H1 (cell line): ENCODE results near the gene INPP4A. TPM values are rescaled to one million over a fixed set of nuclear protein-coding genes. Genes with fewer than 3 reads are reported as not detected.

ENCODE experiments used
- CTCF ChIA-PET: fragments of 300-600 bp; sonication (Branson Sonifier 250); formaldehyde crosslinking; loops from one replicate; lab custom pipeline; 2021; ENCODE audit not compliant: partially characterized antibody; lab: Charles Lee
- POLR2A ChIA-PET: fragments of 300-600 bp; sonication (Branson Sonifier 250); formaldehyde crosslinking; loops from one replicate; lab custom pipeline; 2021; ENCODE audit warnings: inconsistent platforms; ENCODE audit not compliant: partially characterized antibody; lab: Charles Lee
- DNase-seq, 2 experiments: peaks; one replicate each; pipeline versions ENCODE4 v3.0.0 to v3.0.0-alpha.2; 2010 to 2022; ENCODE audit warnings: low spot score in 2 of 2, low read depth in 1 of 2, mixed read lengths in 1 of 2
- FAIRE-seq: peaks from 2 replicates; lab custom pipeline; 2011; peaks lifted over from hg19 to GRCh38; lab: Jason Lieb, UNC
- H2AFZ ChIP-seq: 2 replicates; pipeline ENCODE4 v1.8.1; 2012; ENCODE audit warnings: low read length, inconsistent platforms
- H2AK5ac ChIP-seq: 2 replicates; pipeline ENCODE4 v1.6.1; 2013; ENCODE audit warnings: low read depth, low read length
- H2BK120ac ChIP-seq: replicated peaks from 2 replicates; pipeline ENCODE3; 2013; ENCODE audit warnings: low read depth, low read length, inconsistent platforms
- H2BK12ac ChIP-seq: 2 replicates; pipeline ENCODE4 v1.6.1; 2013; ENCODE audit warnings: low read depth, low read length
- H2BK15ac ChIP-seq: 2 replicates; pipeline ENCODE4 v1.6.1; 2013; ENCODE audit warnings: low read length
- H2BK20ac ChIP-seq: 2 replicates; pipeline ENCODE4 v1.6.1; 2013; ENCODE audit warnings: low read length
- H2BK5ac ChIP-seq: 2 replicates; pipeline ENCODE4 v1.6.1; 2013; ENCODE audit warnings: low read depth, low read length
- H3K14ac ChIP-seq: 2 replicates; pipeline ENCODE4 v1.6.1; 2013; ENCODE audit warnings: inconsistent platforms; ENCODE audit not compliant: insufficient read length
- H3K18ac ChIP-seq: 2 replicates; pipeline ENCODE4 v1.6.1; 2013; ENCODE audit warnings: low read length; ENCODE audit errors: extremely low read depth
- H3K23ac ChIP-seq: 2 replicates; pipeline ENCODE4 v1.6.1; 2013; ENCODE audit warnings: inconsistent platforms; ENCODE audit not compliant: insufficient read length
- H3K23me2 ChIP-seq: 2 replicates; pipeline ENCODE4 v1.6.1; 2013; ENCODE audit warnings: low read depth, low read length
- H3K27ac ChIP-seq: 2 replicates; pipeline ENCODE4 v1.6.1; 2011; ENCODE audit warnings: low read depth, low read length, inconsistent platforms
- H3K27me3 ChIP-seq, 4 experiments: replicated peaks in 1 of 4; 1 replicate in 1 of 4; 2 replicates in 3 of 4; pipeline versions ENCODE4 v1.6.1 to v1.8.1; 2011 to 2013; ENCODE audit warnings: low read length in 3 of 4, mild to moderate bottlenecking in 3 of 4, inconsistent platforms in 2 of 4, mixed read lengths in 2 of 4, moderate library complexity in 1 of 4; ENCODE audit not compliant: control insufficient read depth in 3 of 4, insufficient read depth in 3 of 4; ENCODE audit errors: extremely low read depth in 1 of 4
- H3K36me3 ChIP-seq, 4 experiments: 2 replicates each; pipeline versions ENCODE4 v1.6.1 to v1.8.1; 2011 to 2013; ENCODE audit warnings: mild to moderate bottlenecking in 4 of 4, low read length in 3 of 4, moderate library complexity in 2 of 4, control low read depth in 1 of 4, inconsistent platforms in 1 of 4; ENCODE audit not compliant: insufficient read depth in 4 of 4, control insufficient read depth in 2 of 4
- H3K4ac ChIP-seq: replicated peaks from 2 replicates; pipeline ENCODE3; 2013; ENCODE audit warnings: low read length, low read depth, mixed read lengths, inconsistent platforms; ENCODE audit not compliant: insufficient read length
- H3K4me1 ChIP-seq, 4 experiments: replicated peaks in 1 of 4; 1 replicate in 1 of 4; 2 replicates in 3 of 4; pipeline versions ENCODE4 v1.6.1 to v1.8.1; 2011 to 2013; ENCODE audit warnings: low read length in 3 of 4, inconsistent platforms in 2 of 4, mixed read lengths in 1 of 4; ENCODE audit not compliant: insufficient read depth in 4 of 4, control insufficient read depth in 3 of 4
- H3K4me2 ChIP-seq, 2 experiments: 2 replicates each; pipeline versions ENCODE4 v1.6.1 to v1.8.1; 2011 to 2013; ENCODE audit warnings: low read depth in 2 of 2, low read length in 2 of 2, control low read depth in 1 of 2, inconsistent platforms in 1 of 2, mild to moderate bottlenecking in 1 of 2; ENCODE audit not compliant: insufficient read depth in 1 of 2
- H3K4me3 ChIP-seq, 4 experiments: fragments of 200-600, 300-600 bp in 1 of 4; sonication (generic), shearing (Covaris generic), sonication (Bioruptor Twin) in 1 of 4; 2 replicates each; pipeline versions ENCODE4 v1.5.1 to v1.8.1; 2011 to 2016; ENCODE audit warnings: low read length in 4 of 4, low read depth in 3 of 4, control low read depth in 2 of 4, inconsistent platforms in 2 of 4, mild to moderate bottlenecking in 2 of 4, mixed read lengths in 1 of 4, moderate library complexity in 1 of 4; ENCODE audit not compliant: insufficient read depth in 2 of 4; ENCODE audit errors: extremely low read depth in 1 of 4
- H3K56ac ChIP-seq: replicated peaks from 2 replicates; pipeline ENCODE3; 2013; ENCODE audit warnings: low read depth, mild to moderate bottlenecking, mixed read lengths, low read length, inconsistent platforms; ENCODE audit not compliant: insufficient read length
- H3K79me1 ChIP-seq: 2 replicates; pipeline ENCODE4 v1.6.1; 2013; ENCODE audit warnings: low read depth, low read length, control low read depth
- H3K79me2 ChIP-seq, 2 experiments: 2 replicates each; pipeline versions ENCODE4 v1.6.1 to v1.8.1; 2012 to 2013; ENCODE audit warnings: low read length in 2 of 2, mild to moderate bottlenecking in 2 of 2, inconsistent platforms in 1 of 2; ENCODE audit not compliant: insufficient read depth in 2 of 2, control insufficient read depth in 1 of 2
- H3K9ac ChIP-seq, 4 experiments: replicated peaks in 1 of 4; 1 replicate in 1 of 4; 2 replicates in 3 of 4; pipeline versions ENCODE4 v1.6.1 to v1.8.1; 2011 to 2013; ENCODE audit warnings: low read depth in 3 of 4, low read length in 3 of 4, control low read depth in 2 of 4, mild to moderate bottlenecking in 2 of 4, moderate library complexity in 2 of 4, inconsistent platforms in 1 of 4; ENCODE audit errors: extremely low read depth in 1 of 4
- H3K9me3 ChIP-seq, 2 experiments: 2 replicates each; pipeline versions ENCODE4 v1.6.1 to v1.8.1; 2012 to 2013; ENCODE audit warnings: mild to moderate bottlenecking in 2 of 2, moderate library complexity in 2 of 2, control low read depth in 1 of 2, inconsistent platforms in 1 of 2, low read depth in 1 of 2, low read length in 1 of 2, mixed read lengths in 1 of 2; ENCODE audit not compliant: insufficient read depth in 2 of 2
- H4K20me1 ChIP-seq, 2 experiments: replicated peaks in 1 of 2; 2 replicates each; pipeline versions ENCODE3 to v1.8.1; 2011 to 2013; ENCODE audit warnings: inconsistent platforms in 2 of 2, low read length in 2 of 2, mild to moderate bottlenecking in 1 of 2; ENCODE audit not compliant: insufficient read depth in 2 of 2, control insufficient read depth in 1 of 2
- H4K5ac ChIP-seq: 2 replicates; pipeline ENCODE4 v1.6.1; 2013; ENCODE audit warnings: low read length, low read depth, mixed read lengths, inconsistent platforms; ENCODE audit not compliant: insufficient read length
- H4K8ac ChIP-seq: 2 replicates; pipeline ENCODE4 v1.8.0; 2013; ENCODE audit warnings: mild to moderate bottlenecking, moderate library complexity, low read length, inconsistent platforms; ENCODE audit not compliant: insufficient read depth; ENCODE audit errors: extremely low read depth
- H4K91ac ChIP-seq: replicated peaks from 2 replicates; pipeline ENCODE3; 2013; ENCODE audit warnings: low read length, mixed read lengths, inconsistent platforms; ENCODE audit not compliant: insufficient read length
- BACH1 ChIP-seq: IDR thresholded peaks from 2 replicates; pipeline ENCODE4 v1.6.1; 2012; ENCODE audit warnings: low read length, improper control_type of control experiment
- CBX8 ChIP-seq: fragments of 300-800, 300-1000 bp; sonication (generic); IDR thresholded peaks from 2 replicates; pipeline ENCODE4 v1.7.1; 2016; ENCODE audit warnings: low read depth, low read length, borderline replicate concordance
- E2F6 ChIP-seq: IDR thresholded peaks from 2 replicates; pipeline ENCODE4 v1.6.1; 2012; ENCODE audit warnings: inconsistent platforms
- EGR1 ChIP-seq: IDR thresholded peaks from 2 replicates; pipeline ENCODE4 v1.6.1; 2011; ENCODE audit warnings: low read depth, low read length, borderline replicate concordance
- GABPA ChIP-seq: IDR thresholded peaks from 2 replicates; pipeline ENCODE4 v1.6.1; 2011; ENCODE audit warnings: mild to moderate bottlenecking, low read length, moderate library complexity, borderline replicate concordance; ENCODE audit not compliant: insufficient read depth
- KDM4A ChIP-seq: IDR thresholded peaks from one replicate; pipeline ENCODE4 v1.7.1; 2012; ENCODE audit warnings: low read depth, mild to moderate bottlenecking, moderate library complexity, low read length, inconsistent platforms; ENCODE audit not compliant: severe bottlenecking
- NANOG ChIP-seq: IDR thresholded peaks from 2 replicates; pipeline ENCODE4 v1.6.1; 2011; ENCODE audit warnings: low read length, low read depth, mild to moderate bottlenecking, inconsistent platforms; ENCODE audit not compliant: insufficient read depth, poor library complexity, severe bottlenecking
- POLR2A ChIP-seq, 2 experiments: IDR thresholded peaks; 1 replicate in 1 of 2; 2 replicates in 1 of 2; pipeline ENCODE4 v1.6.1; 2011; ENCODE audit warnings: low read depth in 2 of 2, low read length in 2 of 2, mild to moderate bottlenecking in 2 of 2; ENCODE audit errors: control extremely low read depth in 1 of 2
- SAP30 ChIP-seq: fragments of 300-600 bp; sonication (generic); IDR thresholded peaks from 2 replicates; pipeline ENCODE4 v1.7.1; 2012; ENCODE audit warnings: low read length, moderate library complexity, mild to moderate bottlenecking, inconsistent platforms; ENCODE audit not compliant: insufficient read depth, insufficient replicate concordance
- SIRT6 ChIP-seq: IDR thresholded peaks from one replicate; pipeline ENCODE4 v1.7.1; 2012; ENCODE audit warnings: low read length, inconsistent platforms
- SP4 ChIP-seq: IDR thresholded peaks from 2 replicates; pipeline ENCODE4 v1.6.1; 2012; ENCODE audit warnings: low read length, inconsistent platforms
- SRF ChIP-seq: IDR thresholded peaks from 2 replicates; pipeline ENCODE4 v1.6.1; 2011; ENCODE audit warnings: mild to moderate bottlenecking, low read depth, low read length, moderate library complexity
- TAF7 ChIP-seq: optimal IDR thresholded peaks from 2 replicates; pipeline ENCODE3; 2011; ENCODE audit warnings: low read depth, mild to moderate bottlenecking, inconsistent platforms, low read length, moderate library complexity, borderline replicate concordance
- TBP ChIP-seq: IDR thresholded peaks from 2 replicates; pipeline ENCODE4 v1.6.1; 2011; ENCODE audit warnings: low read depth, low read length, improper control_type of control experiment
- TCF12 ChIP-seq: IDR thresholded peaks from 2 replicates; pipeline ENCODE4 v1.6.1; 2011; ENCODE audit warnings: low read depth, mild to moderate bottlenecking, low read length
- WGBS, 2 experiments: shearing (Covaris generic) in 1 of 2; methylation state at CpG; one replicate each; pipeline versions ENCODE4 v1.1.6 to v1.1.7; 2013 to 2015; ENCODE audit warnings: low lambda C conversion rate in 2 of 2, mixed read lengths in 2 of 2, inconsistent platforms in 1 of 2, low coverage in 1 of 2, missing lambda C conversion rate in 1 of 2; ENCODE audit not compliant: insufficient replicate concordance in 2 of 2, insufficient coverage in 1 of 2, insufficient read length in 1 of 2; ENCODE audit errors: extremely low coverage in 1 of 2, missing lambda C conversion rate in 1 of 2; 5-methylcytosine and 5-hydroxymethylcytosine counted together
- polyA plus RNA-seq, 7 experiments: library from polyadenylated mRNA; depleted of rRNA in 3 of 7; stranded (reverse) in 5 of 7; unstranded in 2 of 7; fragments of >200 nt in 5 of 7; fragments of 200-250 nt in 2 of 7; gene quantifications; 1 replicate in 5 of 7; 2 replicates in 1 of 7; 4 replicates in 1 of 7; pipeline versions ENCODE4 v1.2.1 to v1.2.3, GENCODE V29; 2011 to 2013; ENCODE audit warnings: missing spikeins in 2 of 7, mixed read lengths in 2 of 7
- total RNA-seq: library from RNA; stranded (reverse); fragmentation: NEBNext Ultra II Directional; extraction: Animal tissue kit (Norgen Biotek cat#: 25700); gene quantifications from 2 replicates; pipeline ENCODE4 v1.2.1, GENCODE V29; 2021

INPP4A gene
- total and polyA plus RNA-seq, 2 of the 8 experiments (the other 6 are each of a cell fraction or from before 2014, with no cell fraction given): 25.6 to 34.3 TPM

DNA sequence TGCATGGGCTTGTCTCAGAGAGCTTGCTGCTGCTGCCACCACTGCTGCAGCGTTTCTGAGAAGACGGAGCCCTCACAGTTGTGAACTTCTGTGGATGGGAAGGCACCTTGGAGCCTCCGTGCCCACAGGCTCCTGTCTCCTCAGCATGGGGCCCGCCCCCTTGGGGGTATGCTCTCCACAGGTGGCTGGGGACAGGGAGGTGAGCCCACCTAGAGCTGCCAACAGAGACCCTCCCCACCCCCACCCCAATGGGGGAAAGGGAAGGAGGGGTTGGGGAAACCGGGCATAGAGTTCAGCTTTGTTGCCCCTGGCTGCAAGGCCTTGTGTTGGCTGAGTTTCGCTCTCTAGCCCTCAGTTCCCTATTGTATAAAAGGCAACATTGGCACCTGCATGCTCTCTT is 76.1 kb downstream of the INPP4A start:
- no peak overlapping the region for H3K14ac ChIP-seq
- no peak overlapping the region for H2BK120ac ChIP-seq
- no peaks in the 10 kb centered on the region for H3K23me2 ChIP-seq
- no peak overlapping the region for H2BK12ac ChIP-seq
- H3K4ac ChIP-seq: no peak overlapping the region
- 94% methylated on average over 6 of the region's 6 CpGs; no CpG with 5 or more reads in 1 of the 2 experiments for WGBS, 2 experiments
- no peak overlapping the region for H4K8ac ChIP-seq
- ChIA-PET POLR2A (no interaction called here), CTCF (no interaction called here)
- no peak overlapping the region for H3K27ac ChIP-seq
- peaks cover 2 to 4% of the 10 kb centered on the region in 2 experiments for H4K20me1 ChIP-seq
- H3K18ac ChIP-seq: no peak overlapping the region
- no peak overlapping the region for H3K4me2 ChIP-seq
- no peak overlapping the region for H3K56ac ChIP-seq
- H3K27me3 ChIP-seq: no peaks in the 10 kb centered on the region
- no peak overlapping the region for H2AK5ac ChIP-seq
- H2BK15ac ChIP-seq: no peak overlapping the region
- no peaks in the 10 kb centered on the region for H3K9me3 ChIP-seq
- no peak overlapping the region for H2AFZ ChIP-seq
- H4K91ac ChIP-seq: no peak overlapping the region
- DNase-seq: no peak
- no peaks in the 10 kb centered on the region for H3K4me1 ChIP-seq
- no peak overlapping the region for H3K4me3 ChIP-seq
- no peak for FAIRE-seq
- H2BK5ac ChIP-seq: no peak overlapping the region
- H3K79me2 ChIP-seq: peaks cover 0 to 18% of the 10 kb centered on the region in 2 experiments; a peak in 2 of 4 replicates
- H3K23ac ChIP-seq: no peak overlapping the region
- H4K5ac ChIP-seq: no peak overlapping the region
- H3K36me3 ChIP-seq: peaks cover 0 to 3% (median 1%) of the 10 kb centered on the region in 4 experiments; a peak in 4 of 8 replicates
- H3K9ac ChIP-seq: no peak overlapping the region
- no peaks in the 10 kb centered on the region; the same call in 1 of the 2 replicates for H3K79me1 ChIP-seq
- H2BK20ac ChIP-seq: no peak overlapping the region
- no peak for TF ChIP-seq BACH1
- TF ChIP-seq CBX8: no peak
- no peak for TF ChIP-seq TBP
- no peak for TF ChIP-seq SAP30
- no peak for TF ChIP-seq TAF7
- no peak for TF ChIP-seq SRF
- no peak for TF ChIP-seq EGR1
- TF ChIP-seq TCF12: no peak
- TF ChIP-seq E2F6: no peak
- TF ChIP-seq GABPA: no peak
- TF ChIP-seq KDM4A: no peak
- no peak for TF ChIP-seq POLR2A (IDR thresholded peaks at IDR 0.05; ENCODE audit: control extremely low read depth in 1 of 2, low read depth in 2 of 2, low read length in 2 of 2)
- no peak for TF ChIP-seq NANOG
- no peak for TF ChIP-seq SP4
- no peak for TF ChIP-seq SIRT6
